ENCODE data around the gene ANKRD35. TPM values are rescaled to one million over a fixed set of nuclear protein-coding genes. Genes with fewer than 3 reads are reported as not detected.

The ANKRD35 gene
- total RNA-seq, 6 experiments from 2014 or later = 1.1 to 2.5 (median 1.6) TPM

DNA sequence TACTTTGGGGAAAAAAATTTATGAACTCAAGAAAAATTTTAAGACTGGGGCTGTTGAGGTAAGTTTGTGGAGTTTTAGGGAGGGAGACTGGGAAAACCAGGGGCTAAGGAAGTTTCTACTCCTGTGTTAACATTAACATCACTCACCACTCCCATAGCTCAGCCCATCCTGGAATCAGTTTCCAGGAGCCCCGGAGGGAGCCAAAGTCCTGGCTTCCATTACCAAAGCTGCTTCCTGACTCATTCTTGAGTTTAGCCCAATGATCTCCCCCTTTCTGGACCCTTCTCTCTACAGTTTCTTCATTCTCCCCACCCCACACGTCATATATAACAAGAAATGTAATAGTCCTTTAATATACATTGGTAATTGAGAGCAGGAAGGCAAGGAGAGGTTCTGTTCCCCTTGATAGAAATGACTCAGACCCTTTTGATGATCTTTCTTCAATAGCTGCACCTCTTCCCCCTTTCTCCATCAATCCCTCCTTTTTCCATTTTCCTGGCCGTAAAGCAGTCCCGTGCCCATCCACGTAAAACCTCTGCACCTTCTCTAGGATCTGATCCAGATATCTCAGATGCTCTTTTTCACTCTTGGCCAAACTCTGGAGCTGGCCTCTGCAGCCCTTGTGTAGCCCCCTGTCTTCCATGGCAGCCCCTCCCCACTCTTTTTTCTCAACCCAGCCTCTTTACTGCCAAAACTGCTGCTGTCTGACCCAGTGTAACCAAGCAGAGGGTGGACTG, 22.2 kb downstream of the ANKRD35 start:
- H3K4me3 ChIP-seq = no peak overlapping the region
- no peak for ATAC-seq
- WGBS (ENCODE audit: insufficient coverage, low coverage, low lambda C conversion rate, missing lambda C conversion rate) = 71% methylated on average over 4 of the region's 5 CpGs
- no peaks in the 10 kb centered on the region for H3K27me3 ChIP-seq
- no peaks in the 10 kb centered on the region for H3K36me3 ChIP-seq
- H3K27ac ChIP-seq = no peak overlapping the region
- DNase-seq = no peak
- H3K4me1 ChIP-seq = peaks cover 0 to 12% (median 0%) of the 10 kb centered on the region in 4 donors
- intact Hi-C loops (cut with DNase I) = no loop called here
- TF ChIP-seq POLR2A (IDR thresholded peaks at IDR 0.05) = no peak
- TF ChIP-seq, protein P1, sequence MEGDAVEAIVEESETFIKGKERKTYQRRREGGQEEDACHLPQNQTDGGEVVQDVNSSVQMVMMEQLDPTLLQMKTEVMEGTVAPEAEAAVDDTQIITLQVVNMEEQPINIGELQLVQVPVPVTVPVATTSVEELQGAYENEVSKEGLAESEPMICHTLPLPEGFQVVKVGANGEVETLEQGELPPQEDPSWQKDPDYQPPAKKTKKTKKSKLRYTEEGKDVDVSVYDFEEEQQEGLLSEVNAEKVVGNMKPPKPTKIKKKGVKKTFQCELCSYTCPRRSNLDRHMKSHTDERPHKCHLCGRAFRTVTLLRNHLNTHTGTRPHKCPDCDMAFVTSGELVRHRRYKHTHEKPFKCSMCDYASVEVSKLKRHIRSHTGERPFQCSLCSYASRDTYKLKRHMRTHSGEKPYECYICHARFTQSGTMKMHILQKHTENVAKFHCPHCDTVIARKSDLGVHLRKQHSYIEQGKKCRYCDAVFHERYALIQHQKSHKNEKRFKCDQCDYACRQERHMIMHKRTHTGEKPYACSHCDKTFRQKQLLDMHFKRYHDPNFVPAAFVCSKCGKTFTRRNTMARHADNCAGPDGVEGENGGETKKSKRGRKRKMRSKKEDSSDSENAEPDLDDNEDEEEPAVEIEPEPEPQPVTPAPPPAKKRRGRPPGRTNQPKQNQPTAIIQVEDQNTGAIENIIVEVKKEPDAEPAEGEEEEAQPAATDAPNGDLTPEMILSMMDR (IDR thresholded peaks at IDR 0.05) = no peak
- H3K9me3 ChIP-seq = no peaks in the 10 kb centered on the region

DNA sequence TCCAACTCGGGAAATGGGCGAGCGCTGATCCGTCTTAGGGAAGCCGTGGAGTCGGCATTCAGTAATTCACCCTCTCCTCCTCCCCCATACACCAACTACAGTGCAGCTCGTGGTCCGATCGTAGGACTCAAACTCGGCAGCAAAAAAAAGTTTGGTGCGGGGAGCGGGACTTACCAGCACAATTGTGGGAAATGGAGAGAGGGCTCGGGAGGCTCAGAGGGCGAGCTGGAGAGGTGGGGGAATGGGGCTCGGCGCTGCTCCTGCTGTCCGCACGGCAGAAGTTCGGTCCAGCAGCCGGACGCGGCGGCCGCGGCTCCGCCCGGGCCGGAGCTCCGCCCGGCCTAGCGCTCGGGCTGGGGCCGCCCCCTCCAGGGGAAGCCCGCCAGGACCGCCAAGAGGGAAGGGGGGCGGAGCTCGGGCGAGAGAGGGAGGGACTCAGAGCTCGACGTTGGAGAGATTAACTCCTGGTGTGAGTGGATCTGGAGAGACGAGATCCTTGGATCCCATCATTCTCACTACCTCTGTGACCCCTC, 26.1 kb downstream of the ANKRD35 start:
- WGBS (ENCODE audit: insufficient coverage, low coverage, low lambda C conversion rate, missing lambda C conversion rate) = 0% methylated on average over 4 of the region's 41 CpGs
- ATAC-seq = peak; percentile 84 to 90 (median 88)
- no peaks in the 10 kb centered on the region for H3K27me3 ChIP-seq
- peak; percentile 94 for DNase-seq
- intact Hi-C loops (cut with DNase I) = loop anchor here in 1 of 2 donors (10.0 kb wide), 1 partner anchor 45 kb away; no protein-coding TSS in a partner anchor
- TF ChIP-seq, protein P1 (IDR thresholded peaks at IDR 0.05) = peak in 2 of 4 donors; percentile 3 to 13
- peak; percentile 74 for TF ChIP-seq POLR2A (IDR thresholded peaks at IDR 0.05)
- peak overlapping the region; percentile 45 to 61 (median 55) for H3K27ac ChIP-seq
- H3K4me1 ChIP-seq = peaks cover 0 to 12% (median 0%) of the 10 kb centered on the region in 4 donors
- H3K4me3 ChIP-seq = peak overlapping the region; percentile 54 to 80 (median 71)
- H3K9me3 ChIP-seq = no peaks in the 10 kb centered on the region
- peaks cover 0 to 20% (median 4%) of the 10 kb centered on the region in 4 donors for H3K36me3 ChIP-seq

DNA sequence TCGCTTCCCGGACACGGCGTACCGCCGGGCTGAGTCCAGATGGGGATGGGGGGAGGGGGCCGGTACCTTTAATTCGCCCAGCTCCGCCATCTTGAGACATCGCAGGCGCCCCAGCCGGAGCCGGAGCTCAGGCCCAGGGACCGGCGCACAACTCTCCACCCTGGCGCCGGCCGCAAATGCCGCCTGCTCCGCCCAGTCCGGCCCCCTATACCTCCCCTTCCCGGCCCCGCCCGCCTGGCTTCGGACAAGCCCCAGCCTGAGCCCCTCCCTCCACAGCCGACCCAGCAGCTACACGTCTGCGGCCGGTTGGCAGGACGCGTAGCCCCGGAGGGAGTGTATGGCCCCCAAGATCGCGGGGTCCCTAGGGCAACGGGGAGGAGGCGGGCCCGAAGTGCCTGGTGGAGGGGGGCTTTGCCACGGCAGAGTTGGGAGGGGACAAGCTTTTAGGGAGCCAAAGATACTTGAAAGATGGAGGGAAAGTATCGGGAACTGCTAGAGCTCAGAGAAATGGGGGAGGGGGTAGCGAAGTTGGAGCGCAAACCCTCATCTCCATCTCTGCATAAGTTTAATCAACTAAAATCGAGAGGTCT, 26.7 kb downstream of the ANKRD35 start, which contains the start of gene PIAS3:
PIAS3 (minus strand) TSS at position 181 of the 590 bp plus-strand sequence; CDS start at position 90, 91 bp downstream.
- no peaks in the 10 kb centered on the region for H3K27me3 ChIP-seq
- peak within 1 kb of the TSS; percentile 45 to 61 (median 55) for H3K27ac ChIP-seq
- under 1% methylated on average over 24 of the region's 42 CpGs for WGBS (ENCODE audit: insufficient coverage, low coverage, low lambda C conversion rate, missing lambda C conversion rate)
- peak; percentile 49 for TF ChIP-seq POLR2A (IDR thresholded peaks at IDR 0.05)
- TF ChIP-seq, protein P1 (IDR thresholded peaks at IDR 0.05) = no peak
- H3K4me1 ChIP-seq = peaks cover 0 to 12% (median 0%) of the 10 kb centered on the region in 4 donors
- H3K4me3 ChIP-seq = peak within 1 kb of the TSS; percentile 54 to 80 (median 71)
- ATAC-seq (peak; percentile 93 to 96 (median 94)), DNase-seq (peak; percentile 98)
- peaks cover 0 to 25% (median 5%) of the 10 kb centered on the region in 4 donors for H3K36me3 ChIP-seq
- no peaks in the 10 kb centered on the region for H3K9me3 ChIP-seq
- intact Hi-C loops (cut with DNase I) = loop anchor here in 1 of 2 donors (10.0 kb wide), 1 partner anchor 46 kb away; no protein-coding TSS in a partner anchor

DNA sequence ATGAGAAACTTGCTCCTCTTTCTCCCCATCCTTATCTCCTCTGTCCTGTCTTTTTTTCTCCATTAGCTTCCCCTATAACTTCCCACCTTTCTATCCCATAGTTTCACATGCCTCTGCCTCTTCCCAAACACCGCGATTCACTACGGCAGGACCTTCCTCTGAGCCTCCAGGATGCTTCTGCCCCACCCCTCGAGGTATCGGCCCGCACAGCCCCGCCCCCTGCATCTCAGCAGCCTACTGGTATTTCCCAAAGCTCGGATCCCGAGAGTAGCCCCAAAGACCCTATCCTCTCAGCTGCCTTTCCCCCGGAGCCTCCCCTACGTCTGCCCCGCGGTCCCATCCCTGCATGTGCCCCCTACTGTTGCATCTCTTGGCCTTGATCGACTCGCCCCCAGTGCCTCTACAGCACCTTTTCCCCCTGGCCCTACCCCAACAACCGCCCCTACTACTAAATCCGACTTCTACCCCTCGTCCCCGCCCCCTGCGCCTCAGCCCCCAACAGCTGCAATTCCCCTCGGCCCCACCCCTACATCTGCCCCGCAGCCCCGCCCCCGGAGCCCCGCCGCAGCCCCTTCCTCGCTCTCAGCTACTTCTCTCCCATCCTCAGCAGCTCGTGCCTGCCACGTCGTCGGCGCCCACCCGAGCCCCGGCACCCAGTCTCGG, 27.3 kb downstream of the ANKRD35 start:
- DNase-seq = peak; percentile 62 to 70 (median 68)
- ATAC-seq = peak; percentile 8 to 37 (median 28)
- intact Hi-C loops (cut with DNase I) = loop anchor here in 1 of 2 donors (10.0 kb wide), 1 partner anchor 46 kb away; no protein-coding TSS in a partner anchor
- Histone ChIP-seq H3K27me3 (no peaks in the 10 kb centered on the region), H3K4me3 (peak overlapping the region; percentile 54 to 80 (median 71)), H3K4me1 (peaks cover 0 to 12% (median 0%) of the 10 kb centered on the region in 4 donors), H3K27ac (peak overlapping the region; percentile 45 to 61 (median 55)), H3K9me3 (no peaks in the 10 kb centered on the region), H3K36me3 (peaks cover 0 to 30% (median 5%) of the 10 kb centered on the region in 4 donors)
- TF ChIP-seq, protein P1 (IDR thresholded peaks at IDR 0.05) = no peak
- TF ChIP-seq POLR2A (IDR thresholded peaks at IDR 0.05) = no peak
- WGBS (ENCODE audit: insufficient coverage, low coverage, low lambda C conversion rate, missing lambda C conversion rate) = 0% methylated on average over 26 of the region's 35 CpGs
